Neutrophil (primary cell): ENCODE measurements around the gene PRDM15.
A peak's percentile ranks its signal among the peaks of the same experiment; 100 is the strongest.

Source experiments
- H3K27ac ChIP-seq: fragments of 200-600 bp; sonication (generic); 2 replicates; pipeline ENCODE4 v1.5.1; 2016; ENCODE audit warnings: mild to moderate bottlenecking, moderate library complexity
- H3K27me3 ChIP-seq: fragments of 200-600 bp; sonication (generic); 2 replicates; pipeline ENCODE4 v1.6.0; 2016; ENCODE audit warnings: mild to moderate bottlenecking
- H3K36me3 ChIP-seq: fragments of 200-600 bp; sonication (generic); 2 replicates; pipeline ENCODE4 v1.5.1; 2017
- H3K4me1 ChIP-seq, 2 experiments: fragments of 200-600 bp in 1 of 2; sonication (generic) in 1 of 2; 1 replicate in 1 of 2; 2 replicates in 1 of 2; pipeline versions ENCODE4 v1.5.1 to v1.6.1; 2013 to 2016; ENCODE audit warnings: low read depth in 1 of 2, low read length in 1 of 2, mild to moderate bottlenecking in 1 of 2, moderate library complexity in 1 of 2; ENCODE audit not compliant: control insufficient read depth in 1 of 2, insufficient read depth in 1 of 2
- H3K4me3 ChIP-seq, 2 experiments: fragments of 200-600 bp in 1 of 2; sonication (generic) in 1 of 2; 1 replicate in 1 of 2; 2 replicates in 1 of 2; pipeline ENCODE4 v1.5.1; 2013 to 2016; ENCODE audit warnings: low read depth in 1 of 2, low read length in 1 of 2, mild to moderate bottlenecking in 1 of 2, moderate library complexity in 1 of 2
- H3K9me3 ChIP-seq: fragments of 200-600 bp; sonication (generic); 2 replicates; pipeline ENCODE4 v1.5.1; 2016
- TF ChIP-seq, protein P1 (sequence below): fragments of 200-600 bp; sonication (generic); IDR thresholded peaks from 2 replicates; pipeline ENCODE4 v1.5.1; 2016; ENCODE audit warnings: antibody characterized with exemption

The PRDM15 gene

DNA sequence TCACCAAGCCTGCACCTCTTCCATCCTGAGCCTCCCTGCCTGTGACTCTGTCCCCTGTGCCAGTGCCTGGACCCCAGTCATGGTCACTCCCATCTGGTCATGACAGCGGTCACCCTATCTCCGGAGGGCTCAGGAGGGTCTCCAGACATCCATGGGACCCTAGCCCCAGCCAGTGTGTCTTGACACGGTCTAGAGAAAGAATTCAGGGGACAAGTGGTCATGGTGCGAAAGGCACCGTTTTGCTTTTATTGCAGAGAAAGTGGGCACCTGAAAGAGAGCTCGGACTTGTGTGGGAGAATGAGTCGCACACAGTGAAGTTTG, 107.6 kb downstream of the PRDM15 start:
- Histone ChIP-seq H3K9me3 (no peaks in the 10 kb centered on the region), H3K36me3 (no peaks in the 10 kb centered on the region), H3K4me3 (no peak overlapping the region), H3K4me1 (peaks cover 17 to 26% of the 10 kb centered on the region in 2 experiments), H3K27me3 (peaks cover 98% of the 10 kb centered on the region), H3K27ac (no peak overlapping the region)
- TF ChIP-seq, protein P1, sequence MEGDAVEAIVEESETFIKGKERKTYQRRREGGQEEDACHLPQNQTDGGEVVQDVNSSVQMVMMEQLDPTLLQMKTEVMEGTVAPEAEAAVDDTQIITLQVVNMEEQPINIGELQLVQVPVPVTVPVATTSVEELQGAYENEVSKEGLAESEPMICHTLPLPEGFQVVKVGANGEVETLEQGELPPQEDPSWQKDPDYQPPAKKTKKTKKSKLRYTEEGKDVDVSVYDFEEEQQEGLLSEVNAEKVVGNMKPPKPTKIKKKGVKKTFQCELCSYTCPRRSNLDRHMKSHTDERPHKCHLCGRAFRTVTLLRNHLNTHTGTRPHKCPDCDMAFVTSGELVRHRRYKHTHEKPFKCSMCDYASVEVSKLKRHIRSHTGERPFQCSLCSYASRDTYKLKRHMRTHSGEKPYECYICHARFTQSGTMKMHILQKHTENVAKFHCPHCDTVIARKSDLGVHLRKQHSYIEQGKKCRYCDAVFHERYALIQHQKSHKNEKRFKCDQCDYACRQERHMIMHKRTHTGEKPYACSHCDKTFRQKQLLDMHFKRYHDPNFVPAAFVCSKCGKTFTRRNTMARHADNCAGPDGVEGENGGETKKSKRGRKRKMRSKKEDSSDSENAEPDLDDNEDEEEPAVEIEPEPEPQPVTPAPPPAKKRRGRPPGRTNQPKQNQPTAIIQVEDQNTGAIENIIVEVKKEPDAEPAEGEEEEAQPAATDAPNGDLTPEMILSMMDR, result no peak

DNA sequence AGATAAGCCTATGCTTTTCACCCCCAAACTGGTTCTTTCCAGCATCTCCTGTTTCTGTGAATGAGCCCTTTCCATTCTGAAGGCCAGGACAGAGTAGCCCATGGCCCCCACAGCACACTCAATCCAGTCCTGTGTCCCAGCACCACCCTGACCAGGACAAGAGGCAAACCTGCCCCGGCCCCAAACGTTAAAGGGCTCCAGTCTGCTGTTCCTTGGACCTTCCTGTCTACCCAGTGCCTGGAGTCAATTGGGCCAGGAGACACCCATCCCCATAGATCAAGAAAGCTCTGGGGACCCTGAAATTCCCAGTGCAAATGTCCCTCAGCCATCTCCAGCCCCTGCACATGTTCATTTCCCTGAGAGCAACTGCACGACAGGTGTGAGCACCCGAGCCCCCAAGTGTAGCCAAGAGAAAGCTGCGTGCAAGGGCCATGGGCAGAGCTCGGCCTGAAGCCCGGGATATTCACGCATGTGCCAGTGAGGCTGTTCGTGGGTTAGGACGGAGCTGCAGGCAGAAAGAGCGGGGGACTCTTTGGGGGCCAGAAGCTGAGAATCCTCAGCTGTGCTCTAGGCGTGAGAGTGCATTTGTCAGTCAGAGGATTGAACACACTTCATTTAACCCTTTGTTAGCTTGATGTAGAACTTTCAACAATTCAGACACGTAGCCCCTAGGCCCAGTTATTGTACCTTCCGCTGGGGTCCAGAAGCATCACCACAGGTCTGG, 108.1 kb downstream of the PRDM15 start:
- TF ChIP-seq, protein P1, result no peak
- peaks cover 20 to 32% of the 10 kb centered on the region in 2 experiments for H3K4me1 ChIP-seq
- no peaks in the 10 kb centered on the region for H3K36me3 ChIP-seq
- H3K4me3 ChIP-seq, result no peak overlapping the region
- peaks cover 99% of the 10 kb centered on the region for H3K27me3 ChIP-seq
- H3K9me3 ChIP-seq, result no peaks in the 10 kb centered on the region
- no peak overlapping the region for H3K27ac ChIP-seq

DNA sequence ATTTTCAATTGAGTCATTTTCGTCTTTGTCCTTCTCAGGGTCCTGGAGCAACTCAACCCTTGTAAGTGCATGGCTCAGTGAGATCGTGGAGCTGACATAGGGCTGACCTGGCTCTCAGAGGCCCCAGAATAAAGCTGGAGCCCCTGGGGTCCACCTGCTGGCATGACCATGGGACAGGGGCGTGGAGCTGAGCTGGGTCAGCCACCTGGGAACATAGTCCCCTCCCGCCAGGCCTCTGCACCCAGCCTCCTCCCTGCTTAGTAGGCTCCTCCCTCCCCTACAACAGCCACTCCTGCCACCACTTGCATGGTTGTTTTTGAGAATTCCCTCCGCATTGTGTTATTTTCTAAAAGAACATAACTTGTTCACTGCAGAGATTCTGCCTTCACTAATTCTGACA, 109.2 kb downstream of the PRDM15 start:
- TF ChIP-seq, protein P1, result no peak
- no peaks in the 10 kb centered on the region for H3K9me3 ChIP-seq
- no peak overlapping the region for H3K27ac ChIP-seq
- no peak overlapping the region for H3K4me3 ChIP-seq
- H3K27me3 ChIP-seq, result peaks cover 100% of the 10 kb centered on the region
- H3K4me1 ChIP-seq, result peaks cover 20 to 41% of the 10 kb centered on the region in 2 experiments
- no peaks in the 10 kb centered on the region for H3K36me3 ChIP-seq

DNA sequence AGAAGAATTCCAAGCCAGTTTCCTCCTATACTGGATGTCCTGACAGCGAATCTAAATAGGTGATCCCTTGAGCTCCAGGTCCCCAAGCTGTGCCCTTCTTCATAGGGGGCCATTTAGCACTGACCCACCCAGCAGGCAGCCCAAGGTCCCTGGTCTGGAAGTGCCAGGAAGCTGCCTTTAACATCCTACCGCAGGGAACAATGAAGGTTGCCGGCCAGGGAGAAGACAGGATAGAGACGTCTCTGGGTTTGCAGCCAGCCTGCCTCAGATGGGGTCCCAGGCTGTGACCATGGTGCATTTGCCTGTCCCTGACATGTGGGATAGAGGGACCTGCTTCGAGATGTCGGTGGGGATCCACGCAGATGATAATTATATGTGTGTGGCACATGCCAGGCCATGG, 109.6 kb downstream of the PRDM15 start:
- TF ChIP-seq, protein P1, result no peak
- Histone ChIP-seq H3K27me3 (peaks cover 100% of the 10 kb centered on the region), H3K36me3 (no peaks in the 10 kb centered on the region), H3K4me1 (peaks cover 20 to 41% of the 10 kb centered on the region in 2 experiments), H3K27ac (no peak overlapping the region), H3K9me3 (no peaks in the 10 kb centered on the region), H3K4me3 (no peak overlapping the region)

DNA sequence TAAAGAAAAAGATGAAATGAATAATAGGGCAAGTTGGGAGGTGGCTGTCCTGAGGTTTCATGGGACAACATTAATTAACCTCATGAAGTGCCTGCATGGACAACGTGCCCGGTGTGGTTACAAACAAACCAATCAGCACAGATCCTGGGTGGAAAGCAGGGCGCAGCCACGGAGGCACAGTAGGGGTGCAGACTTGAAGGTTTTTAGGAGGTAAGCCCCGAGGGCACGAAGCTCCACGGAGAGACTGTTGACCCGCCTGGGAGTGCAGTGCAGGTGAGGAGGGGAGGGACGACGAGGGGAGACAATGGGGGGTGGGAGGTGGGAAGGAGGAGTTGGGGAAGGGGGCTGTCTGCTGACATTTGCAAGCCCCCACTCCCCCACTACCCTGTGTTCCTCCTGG, 110.0 kb downstream of the PRDM15 start:
- H3K36me3 ChIP-seq, result no peaks in the 10 kb centered on the region
- H3K9me3 ChIP-seq, result no peaks in the 10 kb centered on the region
- H3K27ac ChIP-seq, result no peak overlapping the region
- peaks cover 100% of the 10 kb centered on the region for H3K27me3 ChIP-seq
- H3K4me1 ChIP-seq, result peaks cover 20 to 41% of the 10 kb centered on the region in 2 experiments
- TF ChIP-seq, protein P1, result no peak
- H3K4me3 ChIP-seq, result peak overlapping the region in 1 of 2 experiments; percentile 29
